DOHH2 (cell line): ENCODE measurements around the gene ALOXE3.

ENCODE experiments used
- H3F3A ChIP-seq: fragments of 200-600 bp; sonication (generic), shearing (Covaris generic); 2 replicates; pipeline ENCODE4 v1.6.0; 2016; ENCODE audit warnings: antibody characterized with exemption, mild to moderate bottlenecking; ENCODE audit not compliant: control insufficient read depth, insufficient read depth
- H3K27ac ChIP-seq: fragments of 200-600 bp; sonication (generic); 2 replicates; pipeline ENCODE4 v1.5.1; 2014; ENCODE audit warnings: low read depth, mild to moderate bottlenecking, low read length, moderate library complexity
- H3K27me3 ChIP-seq: fragments of 200-600 bp; sonication (generic); 2 replicates; pipeline ENCODE4 v1.6.1; 2014; ENCODE audit warnings: mild to moderate bottlenecking, low read length, mixed read lengths; ENCODE audit not compliant: control insufficient read depth
- H3K36me3 ChIP-seq: fragments of 200-600 bp; sonication (generic); 2 replicates; pipeline ENCODE4 v1.6.1; 2014; ENCODE audit warnings: mild to moderate bottlenecking, low read length, moderate library complexity, mixed read lengths; ENCODE audit not compliant: control insufficient read depth
- H3K4me1 ChIP-seq: fragments of 200-600 bp; sonication (generic); 2 replicates; pipeline ENCODE4 v1.6.1; 2014; ENCODE audit warnings: mild to moderate bottlenecking, low read length, mixed read lengths; ENCODE audit not compliant: control insufficient read depth
- H3K4me2 ChIP-seq: fragments of 200-600 bp; sonication (generic); 2 replicates; pipeline ENCODE4 v1.6.0; 2014; ENCODE audit warnings: mild to moderate bottlenecking, low read length, moderate library complexity
- H3K4me3 ChIP-seq: fragments of 200-600 bp; sonication (generic); 2 replicates; pipeline ENCODE4 v1.5.1; 2014; ENCODE audit warnings: mild to moderate bottlenecking, low read length, mixed read lengths
- H3K79me2 ChIP-seq: fragments of 200-600 bp; sonication (generic); 2 replicates; pipeline ENCODE4 v1.6.1; 2014; ENCODE audit warnings: mild to moderate bottlenecking, low read length, mixed read lengths; ENCODE audit not compliant: control insufficient read depth
- H3K9me2 ChIP-seq: fragments of 200-600 bp; sonication (generic); replicated peaks from 2 replicates; pipeline ENCODE4 v1.6.1; 2014; ENCODE audit warnings: mild to moderate bottlenecking, low read length, mixed read lengths; ENCODE audit not compliant: control insufficient read depth
- H3K9me3 ChIP-seq: fragments of 200-600 bp; sonication (generic); 2 replicates; pipeline ENCODE4 v1.6.1; 2014; ENCODE audit warnings: antibody characterized with exemption, low read length, mixed read lengths; ENCODE audit not compliant: control insufficient read depth, insufficient read depth
- H4K20me1 ChIP-seq: fragments of 200-600 bp; sonication (generic); 2 replicates; pipeline ENCODE4 v1.6.0; 2014; ENCODE audit warnings: low read depth, mild to moderate bottlenecking, antibody characterized with exemption, low read length, moderate library complexity; ENCODE audit not compliant: control insufficient read depth, insufficient read depth
- CTCF ChIP-seq: fragments of 200-600 bp; sonication (generic); IDR thresholded peaks from one replicate; pipeline ENCODE4 v1.5.1; 2014; ENCODE audit warnings: antibody characterized with exemption, mild to moderate bottlenecking, low read depth, low read length; ENCODE audit not compliant: poor library complexity, severe bottlenecking
- EZH2phosphoT487 ChIP-seq: fragments of 200-600 bp; sonication (generic); IDR thresholded peaks from 2 replicates; pipeline ENCODE4 v1.6.1; 2017; ENCODE audit warnings: borderline replicate concordance, mild to moderate bottlenecking, antibody characterized with exemption, low read length, moderate library complexity, mixed read lengths

Gene ALOXE3

GRCh38 chr17:8053600-8053999 is 64.7 kb downstream of the ALOXE3 start:
- peaks cover 27% of the 10 kb centered on the region for H3K4me1 ChIP-seq
- no peaks in the 10 kb centered on the region for H4K20me1 ChIP-seq
- no peaks in the 10 kb centered on the region for H3F3A ChIP-seq
- H3K9me2 ChIP-seq = no peaks in the 10 kb centered on the region
- no peak for TF ChIP-seq CTCF
- TF ChIP-seq EZH2phosphoT487 = no peak
- H3K4me2 ChIP-seq = no peak overlapping the region
- H3K27me3 ChIP-seq = peaks cover 2% of the 10 kb centered on the region; the same call in 1 of the 2 replicates
- no peak overlapping the region for H3K27ac ChIP-seq
- no peak overlapping the region for H3K4me3 ChIP-seq
- no peaks in the 10 kb centered on the region for H3K79me2 ChIP-seq
- H3K36me3 ChIP-seq = no peaks in the 10 kb centered on the region
- no peaks in the 10 kb centered on the region for H3K9me3 ChIP-seq

GRCh38 chr17:8052256-8053252 is 65.8 kb downstream of the ALOXE3 start:
- Histone ChIP-seq H3K79me2 (no peaks in the 10 kb centered on the region), H3F3A (no peaks in the 10 kb centered on the region), H3K4me2 (no peak overlapping the region), H3K4me1 (peaks cover 22% of the 10 kb centered on the region), H4K20me1 (no peaks in the 10 kb centered on the region), H3K36me3 (no peaks in the 10 kb centered on the region), H3K27ac (no peak overlapping the region), H3K9me2 (no peaks in the 10 kb centered on the region), H3K9me3 (no peaks in the 10 kb centered on the region), H3K4me3 (no peak overlapping the region), H3K27me3 (peaks cover 2% of the 10 kb centered on the region; the same call in 1 of the 2 replicates)
- no peak for TF ChIP-seq CTCF
- TF ChIP-seq EZH2phosphoT487 = no peak

- Histone ChIP-seq H3K4me2 (no peak overlapping the region), H3K4me1 (peaks cover 14% of the 10 kb centered on the region), H3F3A (no peaks in the 10 kb centered on the region), H3K4me3 (no peak overlapping the region), H3K27me3 (peaks cover 2% of the 10 kb centered on the region; the same call in 1 of the 2 replicates), H3K36me3 (no peaks in the 10 kb centered on the region), H4K20me1 (no peaks in the 10 kb centered on the region), H3K27ac (no peak overlapping the region), H3K79me2 (no peaks in the 10 kb centered on the region), H3K9me2 (no peaks in the 10 kb centered on the region), H3K9me3 (no peaks in the 10 kb centered on the region)
- TF ChIP-seq CTCF (no peak), EZH2phosphoT487 (no peak)
Observed at GRCh38 chr17:8051831-8052230, 66.5 kb downstream of the ALOXE3 start.
